Measurements from ENCODE around the gene KIF3B. TPM values are rescaled to one million over a fixed set of nuclear protein-coding genes. Genes with fewer than 3 reads are reported as not detected.

The KIF3B gene
- total and polyA plus RNA-seq, 2 of the 13 experiments (the other 11 are each of a cell fraction or from before 2014, with no cell fraction given), result 23.6 to 28.8 TPM

GRCh38 chr20:32354592-32355416 is 77.4 kb downstream of the KIF3B start (continued):
- TF ChIP-seq, protein P1, sequence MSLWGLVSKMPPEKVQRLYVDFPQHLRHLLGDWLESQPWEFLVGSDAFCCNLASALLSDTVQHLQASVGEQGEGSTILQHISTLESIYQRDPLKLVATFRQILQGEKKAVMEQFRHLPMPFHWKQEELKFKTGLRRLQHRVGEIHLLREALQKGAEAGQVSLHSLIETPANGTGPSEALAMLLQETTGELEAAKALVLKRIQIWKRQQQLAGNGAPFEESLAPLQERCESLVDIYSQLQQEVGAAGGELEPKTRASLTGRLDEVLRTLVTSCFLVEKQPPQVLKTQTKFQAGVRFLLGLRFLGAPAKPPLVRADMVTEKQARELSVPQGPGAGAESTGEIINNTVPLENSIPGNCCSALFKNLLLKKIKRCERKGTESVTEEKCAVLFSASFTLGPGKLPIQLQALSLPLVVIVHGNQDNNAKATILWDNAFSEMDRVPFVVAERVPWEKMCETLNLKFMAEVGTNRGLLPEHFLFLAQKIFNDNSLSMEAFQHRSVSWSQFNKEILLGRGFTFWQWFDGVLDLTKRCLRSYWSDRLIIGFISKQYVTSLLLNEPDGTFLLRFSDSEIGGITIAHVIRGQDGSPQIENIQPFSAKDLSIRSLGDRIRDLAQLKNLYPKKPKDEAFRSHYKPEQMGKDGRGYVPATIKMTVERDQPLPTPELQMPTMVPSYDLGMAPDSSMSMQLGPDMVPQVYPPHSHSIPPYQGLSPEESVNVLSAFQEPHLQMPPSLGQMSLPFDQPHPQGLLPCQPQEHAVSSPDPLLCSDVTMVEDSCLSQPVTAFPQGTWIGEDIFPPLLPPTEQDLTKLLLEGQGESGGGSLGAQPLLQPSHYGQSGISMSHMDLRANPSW (CRISPR knock-in tag; IDR thresholded peaks at IDR 0.05; ENCODE audit: borderline replicate concordance), result peak; percentile 75; the same call in 1 of the 2 replicates
- TF ChIP-seq CHD4 (IDR thresholded peaks at IDR 0.05; ENCODE audit: borderline replicate concordance, low read length) (no peak), PRPF4 (IDR thresholded peaks at IDR 0.05; ENCODE audit: low read depth, low read length, poor library complexity, severe bottlenecking) (no peak), RBM22 (optimal IDR thresholded peaks at IDR 0.05; ENCODE audit: low read length) (no peak), SMC3 (IDR thresholded peaks at IDR 0.05; ENCODE audit: low read length) (peak; percentile 20; the same call in 1 of the 2 replicates), MXD4 (CRISPR knock-in tag; IDR thresholded peaks at IDR 0.05) (no peak), ZMAT5 (CRISPR knock-in tag; IDR thresholded peaks at IDR 0.05; ENCODE audit: borderline replicate concordance, low read depth) (no peak), NFATC3 (CRISPR knock-in tag; IDR thresholded peaks at IDR 0.05) (no peak), MED1 (CRISPR knock-in tag; IDR thresholded peaks at IDR 0.05) (peak; percentile 53), SALL2 (CRISPR knock-in tag; IDR thresholded peaks at IDR 0.05) (0 out of 2 replicates have a peak, but pooled peaks have one; percentile 28), ARHGAP35 (CRISPR knock-in tag; IDR thresholded peaks at IDR 0.05; ENCODE audit: borderline replicate concordance) (no peak), ZNF383 (CRISPR knock-in tag; IDR thresholded peaks at IDR 0.05; ENCODE audit: borderline replicate concordance) (no peak), ZBTB20 (CRISPR knock-in tag; IDR thresholded peaks at IDR 0.05; ENCODE audit: borderline replicate concordance, low read depth) (0 out of 2 replicates have a peak, but pooled peaks have one; percentile 65), PITX1 (CRISPR knock-in tag; IDR thresholded peaks at IDR 0.05) (no peak), ZNF207 (IDR thresholded peaks at IDR 0.05; ENCODE audit: borderline replicate concordance) (no peak), ZNF230 (CRISPR knock-in tag; IDR thresholded peaks at IDR 0.05) (no peak), ZNF263 (CRISPR knock-in tag; IDR thresholded peaks at IDR 0.05) (peak; percentile 72; the same call in 1 of the 2 replicates), SAFB2 (CRISPR knock-in tag; IDR thresholded peaks at IDR 0.05; ENCODE audit: borderline replicate concordance, low read depth) (no peak)
- TF ChIP-seq, protein P2, sequence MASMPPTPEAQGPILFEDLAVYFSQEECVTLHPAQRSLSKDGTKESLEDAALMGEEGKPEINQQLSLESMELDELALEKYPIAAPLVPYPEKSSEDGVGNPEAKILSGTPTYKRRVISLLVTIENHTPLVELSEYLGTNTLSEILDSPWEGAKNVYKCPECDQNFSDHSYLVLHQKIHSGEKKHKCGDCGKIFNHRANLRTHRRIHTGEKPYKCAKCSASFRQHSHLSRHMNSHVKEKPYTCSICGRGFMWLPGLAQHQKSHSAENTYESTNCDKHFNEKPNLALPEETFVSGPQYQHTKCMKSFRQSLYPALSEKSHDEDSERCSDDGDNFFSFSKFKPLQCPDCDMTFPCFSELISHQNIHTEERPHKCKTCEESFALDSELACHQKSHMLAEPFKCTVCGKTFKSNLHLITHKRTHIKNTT (CRISPR knock-in tag; IDR thresholded peaks at IDR 0.05), result no peak
- TF ChIP-seq, protein P3, sequence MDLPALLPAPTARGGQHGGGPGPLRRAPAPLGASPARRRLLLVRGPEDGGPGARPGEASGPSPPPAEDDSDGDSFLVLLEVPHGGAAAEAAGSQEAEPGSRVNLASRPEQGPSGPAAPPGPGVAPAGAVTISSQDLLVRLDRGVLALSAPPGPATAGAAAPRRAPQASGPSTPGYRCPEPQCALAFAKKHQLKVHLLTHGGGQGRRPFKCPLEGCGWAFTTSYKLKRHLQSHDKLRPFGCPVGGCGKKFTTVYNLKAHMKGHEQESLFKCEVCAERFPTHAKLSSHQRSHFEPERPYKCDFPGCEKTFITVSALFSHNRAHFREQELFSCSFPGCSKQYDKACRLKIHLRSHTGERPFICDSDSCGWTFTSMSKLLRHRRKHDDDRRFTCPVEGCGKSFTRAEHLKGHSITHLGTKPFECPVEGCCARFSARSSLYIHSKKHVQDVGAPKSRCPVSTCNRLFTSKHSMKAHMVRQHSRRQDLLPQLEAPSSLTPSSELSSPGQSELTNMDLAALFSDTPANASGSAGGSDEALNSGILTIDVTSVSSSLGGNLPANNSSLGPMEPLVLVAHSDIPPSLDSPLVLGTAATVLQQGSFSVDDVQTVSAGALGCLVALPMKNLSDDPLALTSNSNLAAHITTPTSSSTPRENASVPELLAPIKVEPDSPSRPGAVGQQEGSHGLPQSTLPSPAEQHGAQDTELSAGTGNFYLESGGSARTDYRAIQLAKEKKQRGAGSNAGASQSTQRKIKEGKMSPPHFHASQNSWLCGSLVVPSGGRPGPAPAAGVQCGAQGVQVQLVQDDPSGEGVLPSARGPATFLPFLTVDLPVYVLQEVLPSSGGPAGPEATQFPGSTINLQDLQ (CRISPR knock-in tag; IDR thresholded peaks at IDR 0.05), result no peak
- TF ChIP-seq, protein P4, sequence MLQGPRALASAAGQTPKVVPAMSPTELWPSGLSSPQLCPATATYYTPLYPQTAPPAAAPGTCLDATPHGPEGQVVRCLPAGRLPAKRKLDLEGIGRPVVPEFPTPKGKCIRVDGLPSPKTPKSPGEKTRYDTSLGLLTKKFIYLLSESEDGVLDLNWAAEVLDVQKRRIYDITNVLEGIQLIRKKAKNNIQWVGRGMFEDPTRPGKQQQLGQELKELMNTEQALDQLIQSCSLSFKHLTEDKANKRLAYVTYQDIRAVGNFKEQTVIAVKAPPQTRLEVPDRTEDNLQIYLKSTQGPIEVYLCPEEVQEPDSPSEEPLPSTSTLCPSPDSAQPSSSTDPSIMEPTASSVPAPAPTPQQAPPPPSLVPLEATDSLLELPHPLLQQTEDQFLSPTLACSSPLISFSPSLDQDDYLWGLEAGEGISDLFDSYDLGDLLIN (CRISPR knock-in tag; IDR thresholded peaks at IDR 0.05; ENCODE audit: borderline replicate concordance), result no peak
